ENCODE data around the gene FARSA.
"Not testable (repeated sequence)": the region's sequence is repeated elsewhere in the genome, so short reads cannot be mapped to it uniquely, and the experiment has no call there.

Gene FARSA

GRCh38 chr19:12953138-12953798 lies 19.8 kb upstream of the FARSA start:
- H3K79me2 ChIP-seq (ENCODE audit: insufficient read depth, low read length), result peaks cover 29% of the 10 kb centered on the region
- peak overlapping the region; percentile 56; the same call in 1 of the 2 replicates for H3K27ac ChIP-seq (ENCODE audit: low read depth, low read length)
- H3K36me3 ChIP-seq (ENCODE audit: low read length), result 0 out of 2 replicates have a peak, but pooled peaks cover 7% of the 10 kb centered on the region

GRCh38 chr19:12952488-12953137 lies 19.1 kb upstream of the FARSA start:
- no peak overlapping the region for H2AFZ ChIP-seq (ENCODE audit: low read depth, low read length, severe bottlenecking)
- H3K4me2 ChIP-seq (ENCODE audit: low read depth, low read length, poor library complexity, severe bottlenecking), result no peak overlapping the region
- H3K9ac ChIP-seq (ENCODE audit: low read length), result no peak overlapping the region
- H3K9me2 ChIP-seq (replicated peaks; ENCODE audit: insufficient read depth, low read length), result no peaks in the 10 kb centered on the region
- 0 out of 2 replicates have a peak, but pooled peaks cover 7% of the 10 kb centered on the region for H3K36me3 ChIP-seq (ENCODE audit: low read length)
- H4K20me1 ChIP-seq (ENCODE audit: low read depth, low read length), result no peaks in the 10 kb centered on the region; the same call in 1 of the 2 replicates
- H3K4me3 ChIP-seq (ENCODE audit: insufficient read depth, low read length, poor library complexity, severe bottlenecking), result no peak overlapping the region
- no peak overlapping the region for H3K27ac ChIP-seq (ENCODE audit: low read depth, low read length)
- H3K27me3 ChIP-seq (ENCODE audit: low read length), result no peaks in the 10 kb centered on the region
- H3K9me3 ChIP-seq (ENCODE audit: insufficient read depth, low read length), result no peaks in the 10 kb centered on the region
- no peak for TF ChIP-seq EZH2phosphoT487 (conservative IDR thresholded peaks at IDR 0.05; ENCODE audit: low read length)
- no peak for TF ChIP-seq CTCF (IDR thresholded peaks at IDR 0.05; ENCODE audit: insufficient read depth, low read length, poor library complexity, severe bottlenecking)
- H3F3A ChIP-seq (ENCODE audit: insufficient read depth), result peaks cover 39% of the 10 kb centered on the region
- H3K79me2 ChIP-seq (ENCODE audit: insufficient read depth, low read length), result peaks cover 34% of the 10 kb centered on the region

More at GRCh38 chr19:12953138-12953798, 19.8 kb upstream of the FARSA start:
- no peak for TF ChIP-seq EZH2phosphoT487 (conservative IDR thresholded peaks at IDR 0.05; ENCODE audit: low read length)
- TF ChIP-seq CTCF (IDR thresholded peaks at IDR 0.05; ENCODE audit: insufficient read depth, low read length, poor library complexity, severe bottlenecking), result no peak
- no peaks in the 10 kb centered on the region for H3K9me2 ChIP-seq (replicated peaks; ENCODE audit: insufficient read depth, low read length)
- H3F3A ChIP-seq (ENCODE audit: insufficient read depth), result peaks cover 43% of the 10 kb centered on the region
- H4K20me1 ChIP-seq (ENCODE audit: low read depth, low read length), result no peaks in the 10 kb centered on the region; the same call in 1 of the 2 replicates
- no peak overlapping the region for H2AFZ ChIP-seq (ENCODE audit: low read depth, low read length, severe bottlenecking)
- H3K27me3 ChIP-seq (ENCODE audit: low read length), result no peaks in the 10 kb centered on the region
- 0 out of 2 replicates have a peak overlapping the region, but pooled peaks have one; percentile 10 for H3K9ac ChIP-seq (ENCODE audit: low read length)
- H3K4me2 ChIP-seq (ENCODE audit: low read depth, low read length, poor library complexity, severe bottlenecking), result peak overlapping the region; percentile 69
- H3K4me3 ChIP-seq (ENCODE audit: insufficient read depth, low read length, poor library complexity, severe bottlenecking), result no peak overlapping the region
- no peaks in the 10 kb centered on the region for H3K9me3 ChIP-seq (ENCODE audit: insufficient read depth, low read length)

- not testable (repeated sequence) for H3K27me3 ChIP-seq (ENCODE audit: low read length); H3K4me3 ChIP-seq (ENCODE audit: insufficient read depth, low read length, poor library complexity, severe bottlenecking); H4K20me1 ChIP-seq (ENCODE audit: low read depth, low read length); H3K4me2 ChIP-seq (ENCODE audit: low read depth, low read length, poor library complexity, severe bottlenecking); H3K9me2 ChIP-seq (replicated peaks; ENCODE audit: insufficient read depth, low read length); H3K9ac ChIP-seq (ENCODE audit: low read length); H2AFZ ChIP-seq (ENCODE audit: low read depth, low read length, severe bottlenecking); H3K9me3 ChIP-seq (ENCODE audit: insufficient read depth, low read length); H3K27ac ChIP-seq (ENCODE audit: low read depth, low read length)
- Histone ChIP-seq H3K79me2 (ENCODE audit: insufficient read depth, low read length) (peaks cover 34% of the 10 kb centered on the region), H3F3A (ENCODE audit: insufficient read depth) (peaks cover 35% of the 10 kb centered on the region), H3K36me3 (ENCODE audit: low read length) (peaks cover 10% of the 10 kb centered on the region; the same call in 1 of the 2 replicates)
These were observed 18.5 kb upstream of the FARSA start for GRCh38 chr19:12952050-12952449.

Measured in SU-DHL-6 (cell line).